HG03108 (cell line): Measurements from ENCODE around the gene AR.
"Not testable (repeated sequence)": the region's sequence is repeated elsewhere in the genome, so short reads cannot be mapped to it uniquely, and the experiment has no call there.

ENCODE experiments used
- ATAC-seq: cut with Tn5 transposase; IDR thresholded peaks from one replicate; pipeline ENCODE4 v1.9.1; 2021; ENCODE audit warnings: moderate library complexity; ENCODE audit not compliant: unreplicated experiment

AR gene

GRCh38 chrX:67635424-67635823 is 91.6 kb downstream of the AR start:
- no peak for ATAC-seq

GRCh38 chrX:67636532-67636931 is 92.7 kb downstream of the AR start:
- ATAC-seq = no peak

GRCh38 chrX:67637293-67637692 is 93.5 kb downstream of the AR start:
- not testable (repeated sequence) for ATAC-seq

DNA sequence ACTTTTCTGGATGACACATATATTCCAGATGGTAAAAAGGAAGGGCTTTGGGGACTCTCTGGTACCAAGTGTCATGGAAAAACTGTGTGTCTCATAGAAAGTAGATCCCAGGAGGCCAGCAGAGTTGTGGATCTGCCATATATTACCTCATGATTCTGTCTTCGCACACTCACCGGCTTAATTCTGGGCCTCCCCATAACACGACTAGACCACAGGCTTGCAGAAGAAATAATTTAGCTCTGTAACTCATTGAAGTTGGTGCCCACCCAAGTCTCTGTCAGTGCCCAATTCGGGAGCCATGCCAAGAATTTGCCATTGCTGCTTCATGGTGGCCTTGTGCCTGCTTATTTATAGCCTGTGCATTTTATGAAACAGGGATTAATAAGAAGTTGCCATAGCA is 104.5 kb downstream of the AR start:
- ATAC-seq = no peak

DNA sequence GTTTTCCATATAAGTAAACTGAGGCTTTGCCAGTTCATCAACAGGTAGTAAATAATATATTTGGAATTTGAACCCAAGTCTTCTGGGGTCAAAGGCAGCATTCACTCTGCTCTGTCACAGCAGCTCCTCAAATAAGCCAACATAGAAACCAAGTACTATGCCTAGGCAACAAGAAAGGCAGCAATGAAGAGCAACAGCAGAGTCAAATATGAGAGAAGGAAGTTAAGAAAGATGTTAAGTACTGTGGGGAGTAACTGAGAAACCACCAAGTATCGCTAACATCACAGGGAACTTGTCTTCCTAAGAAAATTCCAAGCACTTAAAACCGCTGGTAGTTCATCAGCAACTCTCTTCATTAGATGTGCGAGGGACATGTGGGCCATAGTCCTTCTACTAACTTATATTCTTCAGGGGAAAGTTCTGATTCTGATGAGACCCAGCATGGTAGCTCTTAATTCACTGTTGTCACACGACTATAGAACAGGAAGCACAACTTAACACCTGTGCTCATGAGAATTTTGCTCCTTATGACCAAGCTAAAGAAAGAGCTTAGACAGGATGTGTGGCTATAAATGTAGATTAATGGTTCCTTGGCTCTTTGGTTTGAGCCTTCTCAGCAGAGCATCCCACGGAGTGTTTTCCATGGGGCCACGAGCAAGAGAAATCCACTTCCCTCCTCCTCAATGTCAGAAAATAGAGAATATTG is 107.8 kb downstream of the AR start:
- ATAC-seq = no peak

- ATAC-seq = no peak
Measured at GRCh38 chrX:67652543-67652942, 108.7 kb downstream of the AR start.

DNA sequence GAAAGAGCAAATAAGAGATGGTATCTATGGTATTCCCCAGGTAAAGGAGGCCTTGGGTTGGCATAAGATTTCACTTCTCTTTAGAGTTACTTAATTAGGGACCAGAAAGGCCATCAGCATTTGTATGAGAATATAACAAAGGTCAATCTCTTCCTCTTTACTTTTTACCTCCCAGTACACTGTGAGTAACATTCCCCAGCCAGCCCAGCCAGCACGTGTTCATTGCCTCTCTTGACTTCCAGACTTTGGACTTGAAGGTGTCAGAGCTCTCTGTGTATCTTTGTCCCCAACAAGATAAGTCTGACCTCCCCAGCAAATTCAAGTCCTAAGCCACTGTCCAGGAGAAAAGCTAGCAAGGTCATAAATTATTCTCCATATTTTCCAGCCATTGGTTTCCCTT is 110.5 kb downstream of the AR start:
- no peak for ATAC-seq

DNA sequence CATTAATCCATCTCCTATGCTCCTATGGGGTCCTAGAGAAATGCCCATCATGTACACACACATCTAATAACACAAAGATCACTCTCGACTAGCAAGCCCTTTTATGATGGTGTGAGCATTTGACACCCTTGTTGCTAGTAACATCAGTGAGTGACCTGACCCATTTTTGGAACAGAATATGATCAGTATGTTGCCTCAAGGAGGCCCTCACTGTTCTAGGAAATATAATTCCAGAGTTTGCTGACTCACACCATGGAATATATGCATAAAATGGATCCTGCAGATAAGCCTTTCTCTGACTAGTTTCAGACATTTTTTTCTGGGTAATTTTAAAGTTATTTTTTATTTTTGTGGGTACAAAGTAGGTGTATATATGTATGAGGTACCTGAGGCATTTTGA is 121.8 kb downstream of the AR start:
- ATAC-seq = no peak

GRCh38 chrX:67670717-67671116 is 126.9 kb downstream of the AR start:
- not testable (repeated sequence) for ATAC-seq

- ATAC-seq = no peak
Measured at GRCh38 chrX:67673741-67674274, 130.0 kb downstream of the AR start.

DNA sequence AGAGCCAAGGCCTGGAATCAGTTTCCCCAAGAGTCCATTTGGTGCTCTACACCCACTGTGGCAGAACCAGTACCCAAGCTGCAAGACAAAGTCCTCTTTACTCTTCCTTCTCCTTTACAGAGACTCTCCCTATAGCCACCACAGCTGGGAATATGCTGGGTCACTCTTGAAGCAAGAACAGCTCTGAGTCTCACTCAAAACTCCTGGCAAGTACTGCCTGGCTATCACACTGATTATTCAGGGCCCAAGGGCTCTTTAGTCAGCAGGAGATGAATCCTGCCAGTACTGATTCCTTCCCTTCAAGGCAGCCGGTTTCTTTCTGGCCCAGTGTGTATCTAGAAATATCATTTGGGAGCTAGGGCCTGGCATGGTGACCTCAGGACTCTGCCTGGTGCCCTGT is 130.9 kb downstream of the AR start:
- ATAC-seq = no peak

- no peak for ATAC-seq
Measured at GRCh38 chrX:67684136-67684535, 140.3 kb downstream of the AR start.

GRCh38 chrX:67692246-67692645 is 148.4 kb downstream of the AR start:
- no peak for ATAC-seq

DNA sequence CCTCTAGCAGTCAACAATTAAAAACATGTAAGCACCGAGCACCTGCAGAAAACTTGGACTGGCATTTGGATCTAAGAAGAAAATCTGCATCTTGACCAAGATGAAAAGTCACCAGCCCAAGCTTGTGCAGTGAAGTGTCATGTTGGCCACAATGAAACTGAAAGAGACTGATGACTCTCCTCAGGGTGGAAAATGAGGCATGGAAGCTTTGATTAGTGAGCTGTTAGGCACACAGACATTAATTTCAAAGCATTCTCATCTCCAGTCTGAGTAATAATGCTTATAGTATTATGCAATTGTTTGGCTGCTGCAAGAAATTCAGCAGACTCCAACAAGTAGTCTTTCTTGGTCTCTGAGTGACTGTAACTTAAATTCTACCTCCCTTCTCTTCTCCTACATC is 150.1 kb downstream of the AR start:
- ATAC-seq = no peak

DNA sequence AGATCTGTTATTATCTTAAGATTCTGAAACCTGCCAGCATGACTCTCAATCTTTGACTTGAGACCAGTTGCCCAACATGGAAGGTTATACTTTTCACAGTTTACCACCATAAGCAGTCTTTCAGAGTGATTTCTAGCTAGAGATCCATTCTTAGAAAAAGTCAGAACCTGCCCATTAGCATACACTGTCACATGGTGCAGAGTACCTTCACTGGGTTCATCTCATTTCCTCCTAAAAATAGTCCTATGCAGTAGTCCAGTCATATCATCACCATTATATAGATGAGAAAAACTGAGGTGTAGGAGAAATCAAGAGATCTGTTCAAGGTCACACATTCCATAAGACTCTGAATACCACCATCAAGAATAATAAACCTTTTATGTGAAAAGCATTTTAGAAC is 153.6 kb downstream of the AR start:
- no peak for ATAC-seq

DNA sequence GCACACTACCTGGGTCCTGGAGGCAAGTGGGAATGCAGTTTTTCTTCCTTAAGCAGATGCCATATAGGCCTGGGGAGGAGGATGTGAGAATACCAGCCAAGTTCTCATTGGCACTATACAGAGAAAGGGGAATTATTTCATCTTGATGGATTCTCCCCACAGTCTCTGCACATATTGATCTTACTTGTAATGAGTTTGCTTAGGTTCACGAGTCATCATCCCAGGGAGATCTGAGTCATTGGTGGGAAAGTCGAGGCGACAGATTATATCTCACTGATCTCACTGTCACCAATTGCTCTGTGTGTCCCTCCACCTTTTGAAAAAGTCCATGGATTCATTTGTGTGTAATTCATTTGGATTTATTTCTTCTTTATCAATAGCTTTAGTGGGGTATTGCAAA is 156.8 kb downstream of the AR start:
- ATAC-seq = no peak

- ATAC-seq = no peak
Measured at GRCh38 chrX:67714004-67714403, 170.2 kb downstream of the AR start.

DNA sequence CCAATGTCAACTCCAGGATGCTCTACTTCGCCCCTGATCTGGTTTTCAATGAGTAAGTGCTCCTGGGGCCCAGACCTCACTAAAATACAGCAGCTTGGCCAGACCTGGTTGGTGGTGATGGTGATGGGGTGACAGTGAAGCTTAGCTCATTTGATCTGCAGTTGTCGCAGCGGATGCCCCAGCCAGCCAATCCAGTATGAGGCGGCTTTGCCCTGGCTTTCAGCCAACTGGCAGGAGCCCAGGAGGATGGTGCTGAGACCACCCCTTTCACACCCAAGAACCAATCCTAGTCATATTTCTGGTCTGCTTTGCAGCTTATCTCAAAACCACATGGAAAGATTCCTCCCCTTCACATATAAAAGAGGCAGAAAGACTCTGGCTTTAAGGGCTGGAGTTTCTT is 173.8 kb downstream of the AR start:
- ATAC-seq = no peak

- no peak for ATAC-seq
Measured at GRCh38 chrX:67718926-67719325, 175.1 kb downstream of the AR start.

DNA sequence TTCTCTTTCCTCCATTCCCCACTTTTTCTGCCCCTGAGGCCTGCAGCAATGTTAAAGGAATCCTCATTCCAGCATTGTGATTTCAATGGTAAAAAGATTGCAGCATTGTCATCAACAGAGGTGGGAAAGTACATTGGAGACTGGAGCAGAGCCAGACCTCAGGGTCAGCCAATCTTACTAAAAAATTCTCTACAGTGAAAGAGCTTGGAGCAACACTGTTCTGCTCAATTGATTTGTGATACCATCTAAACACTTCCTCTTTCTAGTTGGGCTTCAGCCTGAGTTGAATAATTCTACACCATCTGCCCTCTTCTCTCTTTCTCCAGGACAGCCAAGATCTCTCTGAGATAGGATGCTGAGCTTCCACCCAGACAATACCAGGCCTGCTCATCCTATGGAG is 176.5 kb downstream of the AR start:
- no peak for ATAC-seq

GRCh38 chrX:67721321-67721720 is 177.5 kb downstream of the AR start:
- ATAC-seq = no peak

DNA sequence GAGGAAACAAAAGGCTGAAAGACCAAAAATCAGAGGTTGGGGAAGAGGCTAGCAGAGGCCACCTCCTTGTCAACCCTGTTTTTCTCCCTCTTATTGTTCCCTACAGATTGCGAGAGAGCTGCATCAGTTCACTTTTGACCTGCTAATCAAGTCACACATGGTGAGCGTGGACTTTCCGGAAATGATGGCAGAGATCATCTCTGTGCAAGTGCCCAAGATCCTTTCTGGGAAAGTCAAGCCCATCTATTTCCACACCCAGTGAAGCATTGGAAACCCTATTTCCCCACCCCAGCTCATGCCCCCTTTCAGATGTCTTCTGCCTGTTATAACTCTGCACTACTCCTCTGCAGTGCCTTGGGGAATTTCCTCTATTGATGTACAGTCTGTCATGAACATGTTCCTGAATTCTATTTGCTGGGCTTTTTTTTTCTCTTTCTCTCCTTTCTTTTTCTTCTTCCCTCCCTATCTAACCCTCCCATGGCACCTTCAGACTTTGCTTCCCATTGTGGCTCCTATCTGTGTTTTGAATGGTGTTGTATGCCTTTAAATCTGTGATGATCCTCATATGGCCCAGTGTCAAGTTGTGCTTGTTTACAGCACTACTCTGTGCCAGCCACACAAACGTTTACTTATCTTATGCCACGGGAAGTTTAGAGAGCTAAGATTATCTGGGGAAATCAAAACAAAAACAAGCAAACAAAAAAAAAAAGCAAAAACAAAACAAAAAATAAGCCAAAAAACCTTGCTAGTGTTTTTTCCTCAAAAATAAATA is 179.9 kb downstream of the AR start:
- ATAC-seq = no peak
